Camera-type eye (tissue), 1 donor: Measurements from ENCODE around the gene POLK. TPM values are rescaled to one million over a fixed set of nuclear protein-coding genes. Genes with fewer than 3 reads are reported as not detected.

Experiments used
- total RNA-seq: library from RNA; depleted of rRNA; stranded (reverse); fragments of >200 nt; gene quantifications from one replicate; pipeline ENCODE4 v1.2.3, GENCODE V29; 2014

The POLK gene
- 77.5 TPM for total RNA-seq

GRCh38 chr5:75511435-75512382 is at the start of gene POLK, which contains the start of gene CERT1:
POLK (plus strand) TSS chr5:75511891.
CERT1 (minus strand) TSS chr5:75511629; CDS start chr5:75511207, 422 bp downstream.

GRCh38 chr5:75611311-75612225 is 99.9 kb downstream of the POLK start, which contains the start of gene ANKDD1B:
ANKDD1B (plus strand) TSS chr5:75611453; CDS start chr5:75611635, 182 bp downstream.

Other genes starting within 250 kb of the POLK start
- gene HMGCR, start 174.7 kb upstream of the POLK start, total RNA-seq, result 118 TPM
- 68.6 TPM for gene CERT1, start 262 bp upstream of the POLK start, total RNA-seq
- 1.4 TPM for gene ANKDD1B, start 99.6 kb downstream of the POLK start, total RNA-seq
- 20.4 TPM for gene POC5, start 205.5 kb downstream of the POLK start, total RNA-seq